NCI-H510A (cell line): ENCODE results near the gene GTF2H4.
"Not testable (repeated sequence)": the region's sequence is repeated elsewhere in the genome, so short reads cannot be mapped to it uniquely, and the experiment has no call there.

Source experiments
- DNase-seq: peaks from one replicate; lab custom pipeline; 2025; lab: John Stamatoyannopoulos, UW

GTF2H4 gene

GRCh38 chr6:30895343-30895742 is 12.7 kb upstream of the GTF2H4 start:
- no peak for DNase-seq

DNA sequence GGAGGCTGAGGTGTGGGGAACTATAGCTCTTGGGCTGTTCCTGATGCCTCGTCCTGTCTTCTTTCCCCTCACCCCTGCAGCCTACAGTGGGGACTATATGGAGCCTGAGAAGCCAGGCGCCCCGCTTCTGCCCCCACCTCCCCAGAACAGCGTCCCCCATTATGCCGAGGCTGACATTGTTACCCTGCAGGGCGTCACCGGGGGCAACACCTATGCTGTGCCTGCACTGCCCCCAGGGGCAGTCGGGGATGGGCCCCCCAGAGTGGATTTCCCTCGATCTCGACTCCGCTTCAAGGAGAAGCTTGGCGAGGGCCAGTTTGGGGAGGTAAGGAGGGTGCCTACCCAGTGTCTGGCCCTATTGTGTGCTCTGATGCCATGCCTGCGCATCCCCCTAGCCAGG is 11.5 kb upstream of the GTF2H4 start:
- DNase-seq: no peak

- DNase-seq: no peak
These were observed 10.1 kb upstream of the GTF2H4 start for GRCh38 chr6:30897882-30898281.

DNA sequence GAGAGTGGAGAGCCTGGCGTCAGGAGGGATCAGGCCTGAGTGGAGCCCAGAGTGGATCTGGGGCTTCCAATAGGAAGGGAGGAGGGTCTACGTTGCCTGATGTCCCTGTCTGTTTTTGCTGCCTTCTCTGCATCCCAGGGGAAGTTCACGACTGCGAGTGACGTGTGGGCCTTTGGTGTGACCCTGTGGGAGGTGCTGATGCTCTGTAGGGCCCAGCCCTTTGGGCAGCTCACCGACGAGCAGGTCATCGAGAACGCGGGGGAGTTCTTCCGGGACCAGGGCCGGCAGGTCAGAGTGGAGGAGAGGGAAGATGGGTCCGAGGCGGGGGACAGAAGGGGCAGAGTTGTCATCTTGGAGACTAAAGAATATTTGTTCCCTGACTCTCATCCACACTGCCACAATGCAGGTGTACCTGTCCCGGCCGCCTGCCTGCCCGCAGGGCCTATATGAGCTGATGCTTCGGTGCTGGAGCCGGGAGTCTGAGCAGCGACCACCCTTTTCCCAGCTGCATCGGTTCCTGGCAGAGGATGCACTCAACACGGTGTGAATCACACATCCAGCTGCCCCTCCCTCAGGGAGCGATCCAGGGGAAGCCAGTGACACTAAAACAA is 9.2 kb upstream of the GTF2H4 start:
- DNase-seq: no peak

GRCh38 chr6:30900863-30901417 is 7.1 kb upstream of the GTF2H4 start:
- no peak for DNase-seq

DNA sequence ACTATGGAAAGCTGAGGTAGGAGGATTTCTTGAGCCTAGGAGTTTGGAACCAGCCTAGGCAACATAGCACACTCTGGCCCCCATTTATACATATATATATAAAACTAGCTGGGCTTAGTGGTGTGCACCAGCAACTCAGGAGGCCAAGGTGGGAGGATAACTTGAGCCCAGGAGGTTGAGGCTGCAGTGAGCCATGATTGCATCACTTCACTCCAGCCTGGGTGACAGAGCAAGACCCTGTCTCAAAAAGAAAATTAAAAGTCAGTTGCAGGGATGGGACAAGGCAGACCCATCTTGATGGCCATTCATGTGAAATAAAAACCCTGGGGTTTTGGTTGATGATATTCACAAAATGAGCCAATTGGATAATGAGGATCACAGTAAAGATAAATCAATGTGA is 6.6 kb upstream of the GTF2H4 start:
- DNase-seq: no peak

DNA sequence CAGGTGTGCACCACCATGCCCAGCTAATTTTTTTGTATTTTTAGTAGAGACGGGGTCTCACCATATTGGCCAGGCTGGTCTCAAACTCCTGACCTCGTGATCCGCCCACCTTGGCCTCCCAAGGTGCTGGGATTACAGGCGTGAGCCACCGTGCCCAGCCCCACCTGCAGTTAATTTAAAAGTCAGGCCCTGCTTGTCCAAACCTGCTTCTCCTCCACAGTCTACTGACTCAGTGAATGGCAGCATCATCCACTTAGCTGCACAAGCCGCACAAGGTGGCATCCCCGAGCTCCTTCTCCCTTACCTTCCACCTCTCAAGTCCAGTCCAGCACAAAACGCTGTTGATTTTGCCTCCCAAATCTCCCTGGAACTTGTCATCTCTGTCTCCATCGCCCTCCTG is 5.8 kb upstream of the GTF2H4 start:
- not testable (repeated sequence) for DNase-seq

GRCh38 chr6:30902709-30903108 is 5.3 kb upstream of the GTF2H4 start:
- DNase-seq: no peak

DNA sequence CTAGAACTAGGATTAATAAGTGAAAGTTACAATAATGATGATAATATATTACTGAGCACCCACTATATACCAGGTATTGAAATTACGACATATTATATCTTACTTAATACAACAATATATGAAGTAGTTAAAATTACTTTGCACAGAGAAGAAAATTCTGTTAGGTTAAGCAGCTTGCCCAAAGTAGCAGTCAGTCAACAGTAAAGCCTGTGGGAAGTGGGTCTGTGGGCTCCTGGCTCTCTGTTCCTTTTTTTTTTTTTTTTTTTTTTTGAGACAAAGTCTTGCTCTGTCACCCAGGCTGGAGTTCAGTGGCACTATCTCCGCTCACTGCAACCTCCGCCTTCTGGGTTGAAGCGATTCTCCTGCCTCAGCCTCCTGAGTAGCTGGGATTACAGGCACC is 4.8 kb upstream of the GTF2H4 start:
- no peak for DNase-seq

DNA sequence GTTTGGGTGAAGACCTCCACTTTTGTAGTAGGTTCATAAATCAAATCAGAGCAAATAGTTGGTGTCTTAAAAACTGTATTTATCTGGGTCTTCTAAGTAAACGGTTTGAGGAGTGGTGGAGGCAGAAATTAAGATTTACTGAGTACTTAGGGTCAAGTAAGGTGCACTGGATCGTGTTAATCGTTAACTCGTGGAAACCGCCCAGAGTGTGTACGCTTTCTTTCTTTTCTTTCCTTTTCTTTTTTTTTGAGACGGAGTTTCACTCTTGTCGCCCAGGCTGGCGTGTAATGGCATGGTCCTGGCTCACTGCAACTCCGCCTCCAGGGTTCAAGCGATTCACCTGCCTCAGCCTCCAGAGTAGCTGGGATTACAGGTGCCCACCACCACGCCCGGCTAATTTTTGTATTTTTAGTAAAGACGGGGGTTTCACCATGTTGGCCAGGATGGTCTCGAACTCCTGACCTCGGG is 683 bp upstream of the GTF2H4 start:
- not testable (repeated sequence) for DNase-seq

- no peak for DNase-seq
These were observed 693 bp downstream of the GTF2H4 start for GRCh38 chr6:30908700-30909099.

- not testable (repeated sequence) for DNase-seq
These were observed 2.5 kb downstream of the GTF2H4 start for GRCh38 chr6:30910473-30910872.

DNA sequence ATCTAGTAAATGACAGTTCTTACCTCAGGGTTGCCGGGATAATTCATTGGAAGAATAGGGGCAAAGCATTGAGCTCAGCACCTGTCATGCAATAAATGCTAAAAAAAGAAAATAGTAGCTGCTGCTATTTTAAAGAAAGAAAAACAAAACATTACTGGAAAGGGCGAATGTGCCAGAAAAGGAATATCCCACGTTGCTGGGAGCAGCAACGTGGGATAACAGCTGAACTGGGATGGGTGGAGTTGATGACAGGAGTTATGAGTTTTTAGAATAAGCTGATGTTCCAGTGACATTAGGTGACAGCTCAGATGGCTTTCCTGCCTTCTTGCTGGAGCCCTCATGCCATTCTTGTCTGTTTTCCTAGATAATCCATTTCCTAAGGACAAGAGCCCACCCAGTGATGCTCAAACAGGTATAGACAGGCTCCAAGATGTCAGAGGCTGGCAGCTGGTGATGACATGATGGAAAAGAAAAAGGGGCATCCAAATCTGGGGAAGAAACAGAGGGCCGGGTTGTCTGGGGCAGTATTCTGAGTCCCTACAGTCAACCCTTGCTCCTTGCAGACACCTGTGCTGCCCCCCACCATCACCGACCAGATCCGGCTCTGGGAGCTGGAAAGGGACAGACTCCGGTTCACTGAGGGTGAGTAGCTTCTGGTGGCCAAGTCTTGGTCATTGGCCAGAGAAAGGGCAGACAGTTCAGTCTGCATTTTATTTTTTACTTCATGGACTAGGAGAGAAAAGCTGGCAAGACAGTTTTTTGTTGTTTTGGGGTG is 4.9 kb downstream of the GTF2H4 start:
- no peak for DNase-seq

DNA sequence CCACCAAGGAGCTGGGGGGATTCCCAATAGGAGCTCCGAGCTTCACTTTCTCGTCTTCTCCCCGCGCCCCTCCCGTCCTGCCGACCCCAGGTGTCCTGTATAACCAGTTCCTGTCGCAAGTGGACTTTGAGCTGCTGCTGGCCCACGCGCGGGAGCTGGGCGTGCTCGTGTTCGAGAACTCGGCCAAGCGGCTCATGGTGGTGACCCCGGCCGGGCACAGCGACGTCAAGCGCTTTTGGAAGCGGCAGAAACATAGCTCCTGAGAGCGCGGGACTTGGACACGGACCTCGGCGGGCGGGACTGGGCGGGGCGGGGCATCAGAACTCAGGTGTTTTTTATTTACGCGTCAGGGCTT is 5.7 kb downstream of the GTF2H4 start:
- no peak for DNase-seq

- peak; percentile 85 for DNase-seq
These were observed 6.3 kb downstream of the GTF2H4 start, which contains the start of gene VARS2 for GRCh38 chr6:30914076-30914853. Gene VARS2, plus strand, starts transcription at chr6:30914238. Its CDS starts 599 bp downstream, at chr6:30914837.

- no peak for DNase-seq
These were observed 7.0 kb downstream of the GTF2H4 start for GRCh38 chr6:30914854-30915590.

DNA sequence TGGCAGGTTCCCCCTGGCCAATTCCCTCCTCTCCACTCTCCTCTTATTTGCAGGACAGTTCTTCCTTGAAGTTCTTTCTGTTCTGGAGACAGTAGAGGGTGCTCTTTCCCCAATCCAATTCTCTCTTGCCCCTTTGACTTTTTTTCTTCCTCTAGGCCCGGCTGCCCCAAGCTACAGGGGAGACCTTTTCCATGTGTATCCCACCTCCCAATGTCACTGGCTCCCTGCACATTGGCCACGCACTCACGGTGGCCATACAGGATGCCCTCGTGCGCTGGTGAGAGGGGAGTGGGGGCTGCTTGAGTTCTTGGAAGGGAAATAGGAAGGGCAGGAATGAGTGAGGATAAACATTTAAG is 7.6 kb downstream of the GTF2H4 start:
- peak; percentile 3 for DNase-seq

GRCh38 chr6:30917041-30917440 is 9.0 kb downstream of the GTF2H4 start:
- DNase-seq: no peak

- no peak for DNase-seq
These were observed 9.5 kb downstream of the GTF2H4 start for GRCh38 chr6:30917487-30917886.

DNA sequence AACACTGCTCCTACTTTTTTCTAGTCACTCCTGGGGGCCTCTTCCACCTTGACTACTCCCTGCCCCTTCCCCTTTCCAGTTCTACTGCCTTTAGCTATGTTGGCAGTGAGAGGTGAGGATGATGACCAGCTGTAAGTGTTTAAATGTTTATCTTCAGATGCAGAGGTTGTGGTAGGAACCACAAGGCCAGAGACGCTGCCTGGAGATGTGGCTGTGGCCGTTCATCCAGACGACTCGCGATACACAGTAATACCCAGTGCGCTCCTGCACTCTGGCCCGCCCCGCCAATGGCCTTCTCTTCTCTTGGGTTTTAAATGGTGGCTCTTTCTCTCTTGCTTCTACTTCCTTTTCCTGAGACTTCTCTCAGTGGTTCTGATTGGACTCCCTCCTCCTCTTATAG is 10.7 kb downstream of the GTF2H4 start:
- DNase-seq: no peak

DNA sequence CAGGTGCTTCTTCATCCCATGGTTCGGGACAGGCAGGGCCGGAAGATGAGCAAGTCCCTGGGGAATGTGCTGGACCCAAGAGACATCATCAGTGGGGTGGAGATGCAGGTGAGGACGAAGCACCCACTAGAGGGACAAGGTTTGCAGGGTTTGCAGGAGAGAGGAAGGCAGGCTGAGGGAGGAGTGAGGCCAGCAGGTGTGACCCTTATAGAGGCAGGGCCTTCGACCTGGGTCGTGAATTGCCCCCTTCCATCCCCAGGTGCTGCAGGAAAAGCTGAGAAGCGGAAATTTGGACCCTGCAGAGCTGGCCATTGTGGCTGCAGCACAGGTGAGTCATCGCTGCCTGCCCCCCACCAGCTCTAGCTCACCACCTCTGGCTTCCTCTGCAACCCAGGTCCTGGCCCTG is 14.4 kb downstream of the GTF2H4 start:
- DNase-seq: no peak

DNA sequence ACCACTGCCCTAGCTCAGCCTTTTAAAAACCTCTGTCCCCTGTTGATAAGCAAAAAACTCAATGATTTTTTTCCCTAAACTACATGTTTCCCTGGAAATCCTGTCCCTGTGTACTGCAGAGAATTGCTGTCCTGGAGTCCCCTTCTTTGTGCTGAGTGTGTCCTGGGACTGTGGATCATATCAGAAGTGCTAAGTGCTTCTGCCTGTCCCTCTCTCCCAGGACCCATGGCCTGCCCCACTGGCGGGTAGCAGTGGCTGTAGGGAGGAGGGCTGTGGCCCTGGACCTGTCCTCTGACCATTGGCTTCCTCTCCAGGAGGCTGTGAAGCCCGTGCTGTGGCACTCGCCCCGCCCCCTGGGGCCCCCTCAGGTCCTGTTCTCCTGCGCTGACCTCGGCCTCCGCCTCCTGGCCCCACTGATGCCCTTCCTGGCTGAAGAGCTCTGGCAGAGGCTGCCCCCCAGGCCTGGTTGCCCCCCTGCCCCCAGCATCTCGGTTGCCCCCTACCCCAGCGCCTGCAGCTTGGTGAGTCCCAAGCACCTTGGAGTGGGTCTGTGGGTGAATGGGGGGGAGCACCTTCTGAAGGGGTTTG is 16.1 kb downstream of the GTF2H4 start:
- DNase-seq: not testable (repeated sequence)
